RWPE2 (cell line): Measurements from ENCODE around the gene ABAT.

Experiments
- ATAC-seq: fragments of 200-7000 bp; cut with Tn5 transposase; 3 replicates; pipeline ENCODE4 v1.9.1; 2021; ENCODE audit warnings: low read depth
- DNase-seq: peaks from one replicate; pipeline ENCODE4 v3.0.0-alpha.2; 2020; ENCODE audit warnings: low spot score
- H3K27ac ChIP-seq: fragments of 450-650 bp; 2 replicates; pipeline ENCODE4 v1.5.1; 2017; ENCODE audit warnings: mild to moderate bottlenecking; ENCODE audit not compliant: poor library complexity, severe bottlenecking
- H3K27me3 ChIP-seq: fragments of 250-450 bp; sonication (Bioruptor Pico); 2 replicates; pipeline ENCODE4 v1.5.1; 2021; ENCODE audit warnings: mild to moderate bottlenecking, moderate library complexity; ENCODE audit not compliant: insufficient read depth, poor library complexity, severe bottlenecking
- H3K36me3 ChIP-seq: fragments of 250-450 bp; sonication (Bioruptor Pico); 2 replicates; pipeline ENCODE4 v1.5.1; 2020; ENCODE audit warnings: low read depth, mild to moderate bottlenecking, moderate library complexity
- H3K4me1 ChIP-seq: fragments of 250-450 bp; sonication (Bioruptor Pico); 2 replicates; pipeline ENCODE4 v1.5.1; 2021; ENCODE audit warnings: mild to moderate bottlenecking, moderate library complexity; ENCODE audit not compliant: insufficient read depth, poor library complexity, severe bottlenecking
- H3K4me3 ChIP-seq: fragments of 250-450 bp; sonication (Bioruptor Pico); 2 replicates; pipeline ENCODE4 v1.5.1; 2021; ENCODE audit warnings: mild to moderate bottlenecking, moderate library complexity; ENCODE audit not compliant: severe bottlenecking
- H3K9me3 ChIP-seq: fragments of 250-450 bp; sonication (Bioruptor Pico); 2 replicates; pipeline ENCODE4 v1.5.1; 2021; ENCODE audit warnings: mild to moderate bottlenecking, moderate library complexity; ENCODE audit not compliant: severe bottlenecking
- CTCF ChIP-seq: fragments of 450-650 bp; IDR thresholded peaks from one replicate; pipeline ENCODE4 v1.5.1; 2017; ENCODE audit warnings: mild to moderate bottlenecking, moderate library complexity; ENCODE audit not compliant: poor library complexity, severe bottlenecking

Gene ABAT

DNA sequence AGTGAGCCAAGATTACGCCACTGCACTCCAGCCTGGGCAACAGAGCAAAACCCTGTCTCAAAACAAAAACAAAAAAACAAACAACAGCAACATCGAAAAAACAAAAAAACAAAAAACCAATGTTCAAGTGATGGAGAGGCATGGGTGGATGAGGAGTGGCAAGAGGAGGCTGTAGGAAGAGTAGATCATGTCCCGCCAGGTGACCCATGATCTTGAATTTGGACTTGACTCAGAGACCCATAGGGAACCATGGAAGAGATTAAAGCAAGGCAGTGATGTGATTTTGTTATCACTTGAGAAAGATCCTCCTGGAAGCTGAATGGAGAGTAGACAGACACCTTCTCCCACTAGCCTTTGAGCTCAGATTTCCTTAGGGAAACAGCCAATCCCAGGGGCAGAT is 11.2 kb downstream of the ABAT start:
- ATAC-seq, result no peak; the same call in 1 of the 3 replicates
- Histone ChIP-seq H3K4me1 (peaks cover 16% of the 10 kb centered on the region), H3K36me3 (no peaks in the 10 kb centered on the region), H3K9me3 (peaks cover 10% of the 10 kb centered on the region), H3K4me3 (no peak overlapping the region), H3K27me3 (no peaks in the 10 kb centered on the region), H3K27ac (peak overlapping the region; percentile 61)
- no peak for DNase-seq
- no peak for TF ChIP-seq CTCF

DNA sequence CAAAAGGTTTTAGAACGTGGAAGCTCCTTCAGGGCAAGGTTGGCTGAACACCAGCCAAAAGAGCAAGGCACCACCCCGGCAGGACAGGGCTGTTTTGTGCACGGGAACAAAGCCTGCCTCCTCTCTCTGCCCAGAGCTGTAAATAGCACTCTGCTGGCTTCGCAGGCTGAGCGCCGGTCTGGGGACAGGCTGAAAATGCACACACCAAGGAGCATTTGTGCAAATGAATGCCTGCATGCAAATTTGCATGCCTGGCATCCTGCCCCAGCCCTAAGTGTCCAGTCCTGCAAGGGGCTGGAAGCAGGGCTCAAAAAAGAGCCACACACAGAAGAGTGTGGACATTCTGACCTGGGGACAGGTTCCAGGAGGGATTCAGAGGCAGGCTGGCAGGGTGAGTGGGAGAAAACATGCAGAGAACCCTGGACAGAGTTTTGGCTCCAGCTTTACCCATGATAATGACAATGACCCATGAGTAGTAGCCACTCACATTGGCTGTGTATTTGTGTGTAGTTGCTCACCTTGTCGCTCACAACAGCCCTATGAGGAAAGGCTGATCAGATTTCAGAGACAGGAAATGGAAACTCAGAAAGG is 11.7 kb downstream of the ABAT start:
- Histone ChIP-seq H3K4me3 (no peak overlapping the region), H3K27ac (peak overlapping the region; percentile 61), H3K27me3 (no peaks in the 10 kb centered on the region), H3K4me1 (peaks cover 15% of the 10 kb centered on the region), H3K36me3 (no peaks in the 10 kb centered on the region), H3K9me3 (peaks cover 10% of the 10 kb centered on the region)
- ATAC-seq (peak; percentile 78), DNase-seq (no peak)
- TF ChIP-seq CTCF, result no peak

DNA sequence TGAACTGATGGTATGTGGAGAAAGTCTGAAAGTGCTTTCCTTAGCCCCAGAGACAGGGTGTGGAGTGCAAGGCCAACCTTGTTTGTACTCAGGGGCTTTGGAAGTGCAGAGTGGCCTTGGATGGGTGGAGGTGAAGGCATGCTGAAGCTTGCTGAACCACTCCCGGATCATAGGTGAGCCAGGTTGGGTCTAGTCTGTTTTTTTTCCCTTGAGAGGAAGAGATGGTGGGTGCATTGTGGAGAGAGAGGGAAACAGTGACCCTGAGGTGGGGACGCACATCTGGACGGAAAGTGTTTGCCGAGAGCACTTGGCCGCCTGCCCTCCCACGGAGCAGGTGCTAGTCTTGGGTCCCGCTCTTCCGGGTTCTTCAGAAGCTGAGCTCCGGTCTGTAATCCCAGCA is 12.5 kb downstream of the ABAT start:
- no peak overlapping the region for H3K4me3 ChIP-seq
- H3K27me3 ChIP-seq, result no peaks in the 10 kb centered on the region
- peak overlapping the region; percentile 61 for H3K27ac ChIP-seq
- DNase-seq (no peak), ATAC-seq (peak; percentile 51)
- H3K4me1 ChIP-seq, result peaks cover 15% of the 10 kb centered on the region
- no peaks in the 10 kb centered on the region for H3K36me3 ChIP-seq
- peaks cover 10% of the 10 kb centered on the region for H3K9me3 ChIP-seq
- no peak for TF ChIP-seq CTCF

DNA sequence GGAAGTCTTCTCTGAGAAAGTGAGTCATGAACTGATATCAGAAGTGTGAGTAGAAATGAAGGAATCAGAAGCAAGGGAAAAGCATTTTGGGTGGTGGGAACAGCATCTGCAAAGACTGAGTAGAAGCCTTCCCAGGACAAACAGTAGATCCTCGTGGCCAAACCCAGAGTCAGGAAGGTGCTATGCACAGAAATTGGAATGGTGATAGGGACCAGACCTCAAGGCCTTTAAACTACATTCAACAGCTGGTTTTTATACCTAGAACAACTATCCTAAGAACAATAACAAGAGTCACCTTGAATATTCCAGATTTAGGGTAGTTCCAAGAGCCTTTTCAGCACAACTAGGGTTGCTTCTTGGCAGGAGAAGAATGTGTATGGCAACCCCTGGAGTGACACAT is 15.3 kb downstream of the ABAT start:
- ATAC-seq (no peak), DNase-seq (no peak)
- peaks cover 15% of the 10 kb centered on the region for H3K4me1 ChIP-seq
- no peak for TF ChIP-seq CTCF
- no peaks in the 10 kb centered on the region for H3K36me3 ChIP-seq
- H3K27me3 ChIP-seq, result no peaks in the 10 kb centered on the region
- no peak overlapping the region for H3K4me3 ChIP-seq
- H3K27ac ChIP-seq, result no peak overlapping the region
- H3K9me3 ChIP-seq, result peaks cover 10% of the 10 kb centered on the region

DNA sequence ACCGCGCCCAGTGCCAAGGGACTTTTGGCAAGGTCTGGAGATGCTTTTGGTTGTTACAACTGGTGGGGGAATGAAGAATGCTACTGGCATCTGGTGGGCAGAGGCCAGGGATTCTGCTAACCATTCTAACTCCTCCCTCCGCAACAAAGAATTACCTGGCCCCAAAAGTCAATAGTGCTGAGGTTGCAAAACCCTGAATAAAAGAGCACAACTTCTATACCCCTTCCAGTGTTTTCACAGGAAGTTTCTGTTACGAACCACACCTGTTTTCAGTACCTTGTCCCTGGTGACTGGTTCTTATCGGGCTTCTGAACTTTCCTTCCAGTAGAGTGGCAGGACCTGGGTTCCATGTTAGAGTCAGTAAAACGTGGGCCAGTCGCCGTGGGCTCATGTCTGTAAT is 17.3 kb downstream of the ABAT start:
- TF ChIP-seq CTCF, result no peak
- H3K9me3 ChIP-seq, result peaks cover 10% of the 10 kb centered on the region
- H3K27ac ChIP-seq, result no peak overlapping the region
- H3K4me1 ChIP-seq, result peaks cover 6% of the 10 kb centered on the region
- no peaks in the 10 kb centered on the region for H3K36me3 ChIP-seq
- no peaks in the 10 kb centered on the region for H3K27me3 ChIP-seq
- ATAC-seq (no peak), DNase-seq (no peak)
- no peak overlapping the region for H3K4me3 ChIP-seq
